OCI-M1 (cell line): ENCODE results near the gene ARL14EP.

ENCODE experiments used
- DNase-seq: peaks from one replicate; lab custom pipeline; 2025; lab: John Stamatoyannopoulos, UW

Gene ARL14EP

DNA sequence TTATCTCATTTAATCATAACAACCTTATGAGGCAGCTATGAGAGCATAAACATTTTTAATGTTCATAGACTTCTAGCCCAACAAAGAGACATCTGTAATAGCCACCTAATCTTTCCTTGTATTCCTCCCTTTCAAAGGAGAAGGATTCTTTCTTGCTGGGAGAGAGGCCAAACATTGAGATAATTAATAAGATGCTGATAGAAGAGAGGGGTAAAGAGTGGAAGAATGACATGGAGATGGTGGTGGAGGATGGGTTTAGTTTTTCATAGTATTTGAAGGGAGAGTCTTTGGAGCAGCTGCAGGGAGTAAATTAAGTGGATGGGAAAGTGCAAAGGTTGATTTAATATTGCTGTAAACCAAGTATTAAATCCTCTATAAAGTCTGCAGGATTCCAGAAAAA, 57.9 kb downstream of the ARL14EP start:
- no peak for DNase-seq

DNA sequence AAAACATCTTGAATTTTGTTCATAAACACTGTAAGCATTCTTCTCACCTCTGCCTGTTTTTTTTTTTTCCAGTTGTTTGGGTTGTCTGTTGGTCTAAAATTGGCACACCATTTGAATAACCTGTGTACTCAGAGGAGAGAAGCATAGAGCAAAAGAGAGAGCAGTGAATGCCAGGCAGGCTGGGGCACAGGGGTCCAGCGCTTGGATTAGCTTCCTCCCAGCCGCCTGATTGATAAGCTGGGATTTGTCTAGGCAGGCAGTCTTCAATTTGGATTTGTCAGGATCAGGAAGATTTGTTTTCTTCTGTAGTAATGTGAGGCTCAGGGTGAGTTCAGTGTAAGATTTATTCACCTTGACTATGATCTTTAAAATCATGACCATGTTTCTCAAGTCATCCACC, 59.0 kb downstream of the ARL14EP start:
- no peak for DNase-seq
